SK-N-SH treated with all-trans-retinoic acid at 6 μM for 48 hours (cell line): ENCODE measurements around the gene CNPPD1.

Experiments
- ARNTL ChIP-seq: fragments of 450-650 bp; formaldehyde crosslinking; IDR thresholded peaks from 2 replicates; pipeline ENCODE4 v1.5.0; 2020; ENCODE audit warnings: low read depth, mild to moderate bottlenecking, moderate library complexity, borderline replicate concordance
- PATZ1 ChIP-seq: fragments of 250-450 bp; sonication (Bioruptor Pico); IDR thresholded peaks from 2 replicates; pipeline ENCODE4 v1.8.0; 2020; ENCODE audit warnings: mild to moderate bottlenecking, moderate library complexity, borderline replicate concordance
- TOX ChIP-seq: fragments of 250-450 bp; sonication (Bioruptor Pico); IDR thresholded peaks from 2 replicates; pipeline ENCODE4 v1.8.0; 2021; ENCODE audit warnings: mild to moderate bottlenecking, moderate library complexity, borderline replicate concordance
- ZFP3 ChIP-seq: fragments of 250-450 bp; sonication (Bioruptor Pico); IDR thresholded peaks from 2 replicates; pipeline ENCODE4 v1.5.0; 2020; ENCODE audit warnings: mild to moderate bottlenecking, moderate library complexity
- ZFP30 ChIP-seq: fragments of 450-650 bp; formaldehyde crosslinking; IDR thresholded peaks from 2 replicates; pipeline ENCODE4 v1.5.0; 2022; ENCODE audit warnings: mild to moderate bottlenecking, moderate library complexity
- ZNF565 ChIP-seq: fragments of 450-650 bp; formaldehyde crosslinking; conservative IDR thresholded peaks from 2 replicates; pipeline ENCODE4 v1.5.0; 2020; ENCODE audit warnings: low read depth, mild to moderate bottlenecking, moderate library complexity
- ZNF70 ChIP-seq: fragments of 450-650 bp; formaldehyde crosslinking; IDR thresholded peaks from 2 replicates; pipeline ENCODE4 v1.5.0; 2020; ENCODE audit warnings: mild to moderate bottlenecking, moderate library complexity
- TF ChIP-seq, protein P1 (sequence below): fragments of 250-450 bp; sonication (Bioruptor Pico); IDR thresholded peaks from 2 replicates; pipeline ENCODE4 v1.5.1; 2020; ENCODE audit warnings: low read depth, mild to moderate bottlenecking, moderate library complexity
- TF ChIP-seq, protein P2 (sequence below): fragments of 250-450 bp; sonication (Bioruptor Pico); IDR thresholded peaks from 2 replicates; pipeline ENCODE4 v1.5.1; 2021; ENCODE audit warnings: mild to moderate bottlenecking, moderate library complexity
- TF ChIP-seq, protein P3 (sequence below): fragments of 250-450 bp; sonication (Bioruptor Pico); IDR thresholded peaks from 2 replicates; pipeline ENCODE4 v1.8.0; 2021; ENCODE audit warnings: low read depth, mild to moderate bottlenecking, moderate library complexity, borderline replicate concordance

DNA sequence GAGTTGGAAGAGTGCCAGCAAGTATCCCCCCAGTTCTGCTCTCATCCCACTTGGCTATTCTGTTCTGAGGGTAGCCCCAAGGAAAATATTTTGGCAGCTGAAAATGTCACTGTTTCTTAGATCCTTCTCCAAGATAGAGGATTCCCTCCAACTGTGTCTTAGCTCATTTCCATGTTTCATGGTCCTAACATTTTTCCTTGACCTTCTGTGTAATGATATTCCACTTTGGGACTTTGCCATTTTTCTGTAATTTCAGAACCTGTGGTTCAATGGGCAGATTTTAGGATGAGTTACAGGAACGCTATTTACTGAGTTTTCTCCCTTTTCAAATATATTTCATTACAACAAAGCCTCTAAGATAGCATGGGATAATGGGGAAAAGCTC is 50.8 kb downstream of the CNPPD1 start:
- TF ChIP-seq ZNF565 (no peak), ZNF70 (CRISPR knock-in tag) (no peak), ZFP30 (CRISPR knock-in tag) (no peak), ARNTL (CRISPR knock-in tag) (no peak), TOX (CRISPR knock-in tag) (no peak), PATZ1 (CRISPR knock-in tag) (no peak), ZFP3 (CRISPR knock-in tag) (no peak)
- TF ChIP-seq, protein P1, sequence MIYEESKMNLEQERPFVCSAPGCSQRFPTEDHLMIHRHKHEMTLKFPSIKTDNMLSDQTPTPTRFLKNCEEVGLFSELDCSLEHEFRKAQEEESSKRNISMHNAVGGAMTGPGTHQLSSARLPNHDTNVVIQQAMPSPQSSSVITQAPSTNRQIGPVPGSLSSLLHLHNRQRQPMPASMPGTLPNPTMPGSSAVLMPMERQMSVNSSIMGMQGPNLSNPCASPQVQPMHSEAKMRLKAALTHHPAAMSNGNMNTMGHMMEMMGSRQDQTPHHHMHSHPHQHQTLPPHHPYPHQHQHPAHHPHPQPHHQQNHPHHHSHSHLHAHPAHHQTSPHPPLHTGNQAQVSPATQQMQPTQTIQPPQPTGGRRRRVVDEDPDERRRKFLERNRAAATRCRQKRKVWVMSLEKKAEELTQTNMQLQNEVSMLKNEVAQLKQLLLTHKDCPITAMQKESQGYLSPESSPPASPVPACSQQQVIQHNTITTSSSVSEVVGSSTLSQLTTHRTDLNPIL (CRISPR knock-in tag), result no peak
- TF ChIP-seq, protein P2, sequence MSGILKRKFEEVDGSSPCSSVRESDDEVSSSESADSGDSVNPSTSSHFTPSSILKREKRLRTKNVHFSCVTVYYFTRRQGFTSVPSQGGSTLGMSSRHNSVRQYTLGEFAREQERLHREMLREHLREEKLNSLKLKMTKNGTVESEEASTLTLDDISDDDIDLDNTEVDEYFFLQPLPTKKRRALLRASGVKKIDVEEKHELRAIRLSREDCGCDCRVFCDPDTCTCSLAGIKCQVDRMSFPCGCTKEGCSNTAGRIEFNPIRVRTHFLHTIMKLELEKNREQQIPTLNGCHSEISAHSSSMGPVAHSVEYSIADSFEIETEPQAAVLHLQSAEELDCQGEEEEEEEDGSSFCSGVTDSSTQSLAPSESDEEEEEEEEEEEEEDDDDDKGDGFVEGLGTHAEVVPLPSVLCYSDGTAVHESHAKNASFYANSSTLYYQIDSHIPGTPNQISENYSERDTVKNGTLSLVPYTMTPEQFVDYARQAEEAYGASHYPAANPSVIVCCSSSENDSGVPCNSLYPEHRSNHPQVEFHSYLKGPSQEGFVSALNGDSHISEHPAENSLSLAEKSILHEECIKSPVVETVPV (CRISPR knock-in tag), result no peak
- TF ChIP-seq, protein P3, sequence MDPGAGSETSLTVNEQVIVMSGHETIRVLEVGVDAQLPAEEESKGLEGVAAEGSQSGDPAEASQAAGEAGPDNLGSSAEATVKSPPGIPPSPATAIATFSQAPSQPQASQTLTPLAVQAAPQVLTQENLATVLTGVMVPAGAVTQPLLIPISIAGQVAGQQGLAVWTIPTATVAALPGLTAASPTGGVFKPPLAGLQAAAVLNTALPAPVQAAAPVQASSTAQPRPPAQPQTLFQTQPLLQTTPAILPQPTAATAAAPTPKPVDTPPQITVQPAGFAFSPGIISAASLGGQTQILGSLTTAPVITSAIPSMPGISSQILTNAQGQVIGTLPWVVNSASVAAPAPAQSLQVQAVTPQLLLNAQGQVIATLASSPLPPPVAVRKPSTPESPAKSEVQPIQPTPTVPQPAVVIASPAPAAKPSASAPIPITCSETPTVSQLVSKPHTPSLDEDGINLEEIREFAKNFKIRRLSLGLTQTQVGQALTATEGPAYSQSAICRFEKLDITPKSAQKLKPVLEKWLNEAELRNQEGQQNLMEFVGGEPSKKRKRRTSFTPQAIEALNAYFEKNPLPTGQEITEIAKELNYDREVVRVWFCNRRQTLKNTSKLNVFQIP (CRISPR knock-in tag), result no peak
